ENCODE data around the gene AAK1. TPM values are rescaled to one million over a fixed set of nuclear protein-coding genes. Genes with fewer than 3 reads are reported as not detected.

Gene AAK1
- polyA plus RNA-seq, 3 donors, result 9.8 to 18.9 (median 10.8) TPM

GRCh38 chr2:69416147-69416546 is 227.4 kb downstream of the AAK1 start:
- H3K4me1 Mint-ChIP-seq, result no peaks in the 10 kb centered on the region
- H3K27me3 Mint-ChIP-seq (ENCODE audit: low read depth in 3 of 3), result peaks cover 0 to 2% (median 0%) of the 10 kb centered on the region in 3 donors
- no peaks in the 10 kb centered on the region for H3K9me3 ChIP-seq (replicated peaks in 1 of 2; ENCODE audit: control insufficient read depth in 1 of 2, insufficient read depth in 1 of 2, low read length in 2 of 2)
- intact Hi-C loops (cut with micrococcal nuclease), result no loop called here
- no CpG with 5 or more reads among the region's 1 CpG for WGBS (ENCODE audit: insufficient coverage)
- H3K4me2 ChIP-seq (replicated peaks; ENCODE audit: extremely low read depth, low read length, poor library complexity, severe bottlenecking), result no peak overlapping the region
- H3K4me3 ChIP-seq (replicated peaks in 1 of 3; ENCODE audit: low read depth in 2 of 3, low read length in 3 of 3), result no peak overlapping the region
- peaks cover 49 to 72% of the 10 kb centered on the region in 2 donors for H3K36me3 Mint-ChIP-seq
- H3K4me1 ChIP-seq (ENCODE audit: control insufficient read depth in 1 of 2, insufficient read depth in 2 of 2, low read length in 2 of 2), result no peaks in the 10 kb centered on the region
- no peaks in the 10 kb centered on the region for H3K79me2 ChIP-seq (ENCODE audit: insufficient read depth, low read length)
- H3K36me3 ChIP-seq (replicated peaks in 1 of 2; ENCODE audit: control insufficient read depth in 1 of 2, insufficient read depth in 2 of 2, low read length in 2 of 2), result peaks cover 44 to 78% of the 10 kb centered on the region in 2 donors
- H2AFZ ChIP-seq (ENCODE audit: insufficient read depth, low read depth, low read length, poor library complexity, severe bottlenecking), result no peak overlapping the region
- H3K9ac ChIP-seq (ENCODE audit: insufficient read depth, low read length, poor library complexity, severe bottlenecking), result no peak overlapping the region
- no peak overlapping the region for H3K27ac ChIP-seq (ENCODE audit: low read depth in 1 of 2, low read length in 2 of 2)
- no peak for TF ChIP-seq CTCF (IDR thresholded peaks at IDR 0.05)
- no peaks in the 10 kb centered on the region for H4K20me1 ChIP-seq (ENCODE audit: insufficient read depth, low read length)
- no peak overlapping the region for H3K27ac Mint-ChIP-seq
- no peak overlapping the region for H3K4me3 Mint-ChIP-seq
- H3K9me3 Mint-ChIP-seq, result no peaks in the 10 kb centered on the region
- no peaks in the 10 kb centered on the region for H3K27me3 ChIP-seq (ENCODE audit: control insufficient read depth in 2 of 2, insufficient read depth in 2 of 2, low read length in 2 of 2)
- DNase-seq, result no peak

Small RNAs within 50 kb of the gene (small RNA-seq; reads per million reads assigned to genes)
- gene RN7SL604P (ENCODE audit: insufficient read length, low read depth), result not detected
- gene SNORA36C (ENCODE audit: insufficient read length, low read depth), result not detected

Other genes with a start within 250 kb of the AAK1 start
- gene NFU1, start 206.3 kb downstream of the AAK1 start, polyA plus RNA-seq, result 10 to 100 TPM; 10.5 to 56.1 (median 43.0) TPM
- gene ANXA4, start 98.4 kb upstream of the AAK1 start, polyA plus RNA-seq, result 10 to 100 TPM; 30.0 to 95.7 (median 64.7) TPM
- 10 to 100 TPM in 1 of 3 donors, 1 to 10 TPM in 2; 4.4 to 15.1 (median 9.4) TPM for gene GMCL1, start 185.9 kb upstream of the AAK1 start, polyA plus RNA-seq

All from CD14-positive monocyte (primary cell).